ENCODE results near the gene METTL27.
A peak's percentile ranks its signal among the peaks of the same experiment; 100 is the strongest.
"Not testable (repeated sequence)": the region's sequence is repeated elsewhere in the genome, so short reads cannot be mapped to it uniquely, and the experiment has no call there.

The METTL27 gene, protein sequence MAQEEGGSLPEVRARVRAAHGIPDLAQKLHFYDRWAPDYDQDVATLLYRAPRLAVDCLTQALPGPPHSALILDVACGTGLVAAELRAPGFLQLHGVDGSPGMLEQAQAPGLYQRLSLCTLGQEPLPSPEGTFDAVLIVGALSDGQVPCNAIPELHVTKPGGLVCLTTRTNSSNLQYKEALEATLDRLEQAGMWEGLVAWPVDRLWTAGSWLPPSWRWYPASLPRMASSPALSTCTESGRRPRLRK

DNA sequence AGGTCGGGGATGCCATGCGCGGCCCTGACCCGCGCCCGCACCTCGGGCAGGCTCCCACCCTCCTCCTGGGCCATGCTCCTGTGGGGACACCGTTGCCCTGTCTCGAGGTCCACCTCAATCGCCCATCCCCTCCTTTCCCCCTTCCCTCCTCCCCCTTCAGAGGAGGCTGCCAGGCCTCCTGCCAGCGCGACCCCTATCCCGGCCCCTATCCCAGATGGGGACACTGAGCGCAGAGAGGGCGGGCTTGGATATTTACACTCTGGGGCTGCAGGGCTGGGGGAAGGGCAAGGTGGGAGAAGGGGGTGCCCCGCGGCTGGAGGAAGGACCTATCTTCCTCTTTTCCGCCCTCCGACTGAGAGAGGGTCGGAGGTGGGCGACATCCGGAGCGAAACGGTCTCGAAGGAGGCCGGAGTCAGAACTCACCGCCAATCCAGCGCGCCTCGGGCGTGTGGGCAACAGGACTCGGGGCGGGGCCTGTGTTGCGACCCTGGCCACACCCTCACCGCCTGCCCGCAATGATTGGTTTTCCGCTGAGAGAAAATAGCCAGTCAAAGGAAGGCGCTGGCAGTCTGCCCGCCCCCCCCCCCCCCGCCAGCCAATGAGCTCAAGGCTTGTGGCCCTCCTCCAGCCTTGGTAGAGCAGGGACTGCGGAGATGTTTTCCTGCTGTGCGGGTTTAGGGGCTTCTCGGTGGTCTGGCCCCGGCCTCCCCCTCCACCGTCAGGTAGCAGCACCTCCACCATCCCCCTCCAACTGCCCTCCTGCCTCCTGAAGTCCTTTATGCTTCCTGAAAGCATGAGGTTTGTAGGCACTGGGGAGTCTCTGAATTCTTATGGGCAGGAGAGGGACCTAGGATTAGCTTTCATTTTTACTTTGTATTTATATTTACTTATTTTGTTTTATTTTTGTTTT, at the start of gene METTL27:
Gene METTL27, minus strand, starts transcription at position 450 of the 910 bp plus-strand sequence. Its CDS starts 376 bp downstream, at position 74.
- peak; percentile 91 for DNase-seq

DNA sequence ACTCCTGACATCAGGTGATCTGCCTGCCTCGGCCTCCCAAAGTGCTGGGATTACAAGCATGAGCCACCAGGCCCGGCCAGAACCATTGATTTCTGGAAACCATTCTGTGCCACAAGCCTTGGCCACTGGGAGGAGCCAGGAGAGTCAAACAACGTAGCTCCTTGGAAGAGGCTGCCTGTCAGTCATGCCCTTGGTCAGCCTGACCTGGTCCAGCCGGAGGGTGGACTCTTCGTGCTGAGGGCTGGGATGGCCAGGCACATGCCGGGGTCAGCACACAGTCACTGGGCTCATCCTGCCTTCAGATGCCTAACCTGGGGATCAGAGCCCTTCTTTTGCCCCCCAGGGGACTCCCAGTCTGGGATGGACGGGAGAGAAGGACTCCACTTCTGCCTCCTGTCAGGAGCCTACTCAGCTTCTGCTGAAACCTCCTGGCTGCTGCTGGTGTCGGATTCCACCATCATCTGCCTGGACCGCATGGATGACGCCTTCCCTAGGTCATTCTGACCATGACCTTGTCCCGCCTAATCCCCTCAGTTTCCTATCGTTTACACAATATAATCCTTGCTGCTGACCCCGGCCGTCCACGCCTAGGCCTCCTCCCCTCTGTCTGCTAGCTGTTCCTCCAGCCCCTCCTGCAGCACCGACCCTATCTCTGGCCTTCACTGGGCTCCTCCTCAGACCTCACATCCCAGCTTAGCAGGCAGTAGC, 49.0 kb upstream of the METTL27 start:
- DNase-seq: no peak

DNA sequence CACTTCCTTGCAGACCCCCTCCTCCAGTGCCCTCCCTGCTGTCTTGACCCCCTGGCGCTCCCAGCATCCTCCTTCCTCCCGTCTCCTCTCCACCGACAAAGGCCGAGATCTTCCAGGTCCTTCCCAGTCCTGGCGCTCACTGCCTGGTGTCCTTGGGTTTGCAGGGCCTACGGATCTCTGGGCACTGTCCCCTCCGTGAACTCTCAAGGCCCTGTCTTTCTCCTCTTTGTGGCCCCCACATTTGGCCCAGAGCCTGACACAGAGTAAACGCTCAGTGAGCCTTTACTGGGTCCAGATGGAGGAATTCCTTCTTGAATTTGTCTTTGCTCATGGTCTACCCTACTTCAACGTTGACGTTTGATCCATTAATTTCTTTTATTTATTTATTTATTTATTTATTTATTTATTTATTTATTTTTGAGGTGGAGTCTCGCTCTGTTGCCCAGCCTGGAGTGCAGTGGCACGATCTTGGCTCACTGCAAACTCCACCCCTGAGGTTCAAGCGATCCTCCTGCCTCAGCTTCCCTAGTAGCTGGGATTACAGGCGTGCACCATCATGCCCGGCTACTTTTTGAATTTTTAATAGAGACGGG, 48.3 kb upstream of the METTL27 start:
- DNase-seq: no peak

DNA sequence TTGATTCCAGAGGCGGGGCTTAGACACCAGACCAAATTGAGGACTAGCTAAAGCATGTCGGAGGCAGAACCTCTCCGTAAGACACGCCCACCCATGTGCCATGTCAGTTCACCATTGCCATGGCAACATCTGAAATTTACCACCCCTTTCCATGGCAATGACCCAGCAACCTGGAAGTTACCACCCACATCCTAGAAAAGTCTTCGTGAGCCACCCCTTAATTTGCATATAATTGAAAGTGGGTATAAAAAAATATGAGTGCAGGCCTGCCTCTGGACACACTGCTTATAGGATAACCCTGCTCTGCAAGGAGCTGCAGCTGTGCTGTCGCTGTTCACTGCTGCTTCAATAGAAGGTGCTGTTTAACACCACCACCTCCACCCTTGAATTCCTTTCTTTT, 46.6 kb upstream of the METTL27 start:
- no peak for DNase-seq

DNA sequence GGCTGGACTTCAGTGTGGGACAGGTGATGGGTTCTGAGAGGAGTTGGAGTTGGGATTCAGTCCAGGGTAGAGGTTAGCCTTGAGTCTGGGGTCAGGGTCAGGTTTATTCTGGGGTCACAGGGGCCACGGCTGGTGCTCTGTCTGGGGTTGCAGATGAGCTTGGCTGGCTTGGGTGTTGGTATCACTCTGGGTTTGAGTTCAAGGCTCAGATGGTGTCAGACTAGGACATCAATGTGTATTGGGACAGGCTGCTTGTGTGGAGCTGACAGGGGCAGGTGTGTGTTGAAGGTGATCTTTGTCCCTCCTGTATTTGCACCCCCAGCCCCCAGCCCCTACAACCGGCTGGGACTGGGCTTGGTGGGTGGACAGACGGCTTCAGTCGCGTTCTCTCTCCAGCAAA, 45.4 kb upstream of the METTL27 start:
- DNase-seq: no peak

DNA sequence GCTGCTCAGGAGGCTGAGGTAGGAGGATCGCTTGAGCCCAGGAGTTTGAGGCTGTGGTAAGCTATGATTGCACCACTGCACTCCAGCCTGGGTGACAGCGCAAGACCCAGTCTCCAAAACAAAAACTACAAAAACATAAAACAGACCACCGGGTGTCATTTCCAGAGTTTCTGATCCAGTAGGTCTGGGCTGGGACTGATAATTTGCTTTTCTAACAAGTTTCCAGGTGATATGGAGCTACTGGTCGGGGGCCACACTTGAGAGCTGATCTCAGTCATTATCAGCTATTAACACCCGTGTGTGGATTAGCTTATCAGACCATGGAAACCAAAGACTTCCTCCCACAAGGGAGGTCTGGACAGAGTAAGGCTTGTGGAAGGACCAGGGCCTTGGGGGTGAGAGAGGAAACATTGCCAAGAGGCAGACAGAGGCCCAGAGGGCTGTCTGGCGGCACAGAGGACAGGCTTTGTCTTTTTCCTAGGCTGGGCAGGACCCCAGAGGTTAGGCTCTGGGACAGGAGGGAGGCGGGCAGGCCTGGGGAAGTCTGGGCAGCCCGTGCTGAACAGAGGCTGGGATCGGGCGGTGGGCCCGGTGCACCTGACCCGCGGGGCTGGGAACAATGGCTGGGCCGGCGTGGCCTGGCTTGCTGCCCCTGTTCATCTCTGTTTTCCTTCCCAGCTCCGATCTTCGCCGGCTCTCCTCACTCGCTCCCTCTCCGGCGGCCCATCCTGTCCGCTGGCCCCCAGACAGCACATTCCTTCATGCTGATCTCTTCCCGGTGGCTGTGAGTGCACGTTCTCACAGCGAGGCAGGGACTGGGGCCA, 43.9 kb upstream of the METTL27 start:
- DNase-seq: no peak

DNA sequence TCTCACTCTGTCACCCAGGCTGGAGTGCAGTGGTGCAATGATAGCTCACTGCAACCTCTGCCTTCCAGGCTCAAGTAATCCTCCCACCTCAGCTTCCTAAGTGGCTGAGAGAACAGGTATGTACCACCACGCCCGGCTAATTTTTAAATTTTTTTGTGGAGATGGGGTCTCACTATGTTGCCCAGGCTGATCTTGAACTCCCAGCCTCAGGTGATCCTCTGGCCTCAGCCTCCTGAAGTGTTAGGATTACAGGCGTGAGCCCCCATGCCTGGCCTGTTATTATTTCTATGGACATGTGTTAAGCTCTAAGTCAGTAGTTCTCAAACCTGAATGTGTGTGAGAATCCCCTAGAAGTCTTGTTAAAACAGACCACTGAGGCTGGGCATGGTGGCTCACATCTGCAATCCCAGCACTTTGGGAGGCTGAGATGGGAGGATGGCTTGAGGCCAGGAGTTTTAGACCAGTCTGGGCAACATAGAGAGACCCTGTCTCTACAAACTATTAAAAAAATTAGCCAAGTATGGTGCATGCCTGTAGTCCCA, 43.2 kb upstream of the METTL27 start:
- DNase-seq: no peak

DNA sequence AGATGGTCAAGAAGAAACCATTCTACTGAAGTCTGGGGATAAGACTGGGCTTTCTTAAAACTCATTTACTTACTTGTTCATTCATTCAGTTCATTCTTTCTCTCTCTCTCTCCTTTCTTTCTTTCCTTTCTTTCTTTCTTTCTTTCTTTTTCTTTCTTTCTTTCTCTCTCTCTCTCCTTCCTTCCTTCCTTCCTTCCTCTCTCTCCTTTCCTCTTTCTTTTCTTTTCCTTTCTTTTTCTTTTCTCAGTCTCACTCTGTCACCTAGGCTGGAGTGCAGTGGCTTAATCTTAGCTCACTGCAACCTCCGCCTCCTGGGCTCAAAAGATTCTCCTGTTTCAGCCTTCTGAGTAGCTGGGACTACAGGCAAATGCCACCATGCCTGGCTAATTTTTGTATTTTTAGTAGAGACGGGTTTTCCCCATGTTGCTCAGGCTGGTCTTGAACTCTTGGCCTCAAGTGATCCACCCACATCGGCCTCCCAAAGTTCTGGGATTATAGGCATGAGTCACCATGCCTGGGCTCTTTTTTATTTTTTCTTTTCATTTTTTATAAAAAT, 42.6 kb upstream of the METTL27 start:
- DNase-seq: not testable (repeated sequence)

DNA sequence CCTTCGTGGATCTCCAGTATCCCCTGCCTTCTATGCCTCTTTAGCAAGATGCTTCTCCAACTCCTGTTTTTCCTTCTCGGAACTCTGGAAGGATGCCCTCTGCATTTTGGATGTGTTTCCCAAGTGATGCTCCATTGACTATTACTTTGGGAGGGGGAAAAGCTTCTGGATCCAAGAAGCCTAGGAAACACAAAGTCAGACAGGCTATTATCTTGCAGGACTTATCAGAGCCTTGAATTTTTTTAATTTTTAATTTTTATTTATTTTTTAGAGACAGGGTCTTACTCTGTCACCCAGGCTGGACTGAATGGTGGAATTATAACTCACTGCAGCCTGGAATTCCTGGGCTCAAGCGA, 39.7 kb upstream of the METTL27 start:
- no peak for DNase-seq

DNA sequence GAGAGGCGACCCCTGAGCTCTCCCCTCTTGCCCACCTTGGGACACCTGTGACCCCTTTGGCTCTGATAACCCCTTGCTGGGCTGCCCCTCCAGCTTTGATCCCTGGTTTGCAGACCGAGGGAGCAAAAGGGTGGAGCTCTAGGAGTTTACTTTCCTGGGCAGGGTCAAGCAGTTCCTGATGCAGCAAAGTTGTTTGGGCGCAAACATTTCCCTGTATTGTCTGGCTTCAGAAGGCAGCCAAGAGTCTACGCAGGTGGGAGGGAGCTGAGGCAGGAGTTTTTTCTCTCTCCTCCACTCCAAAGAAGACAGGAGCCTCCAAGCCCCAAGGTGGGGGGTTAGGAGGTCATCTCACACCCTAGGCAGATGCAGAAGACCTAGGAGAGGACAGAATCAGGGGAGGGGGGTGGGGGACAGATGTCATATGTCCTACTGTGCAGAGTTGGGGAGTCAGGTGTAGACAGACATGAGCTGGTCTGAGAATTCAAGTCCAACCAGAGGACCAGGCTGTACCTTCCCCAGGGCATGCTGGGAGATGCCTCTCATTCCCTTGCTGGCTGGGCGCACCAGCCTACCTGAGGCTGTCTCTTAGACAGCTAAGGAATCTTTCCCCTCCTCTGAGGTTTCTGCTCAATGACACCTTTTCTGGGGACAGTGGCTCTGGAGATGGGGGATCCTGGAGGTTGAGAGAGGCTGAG, 39.2 kb upstream of the METTL27 start:
- no peak for DNase-seq

DNA sequence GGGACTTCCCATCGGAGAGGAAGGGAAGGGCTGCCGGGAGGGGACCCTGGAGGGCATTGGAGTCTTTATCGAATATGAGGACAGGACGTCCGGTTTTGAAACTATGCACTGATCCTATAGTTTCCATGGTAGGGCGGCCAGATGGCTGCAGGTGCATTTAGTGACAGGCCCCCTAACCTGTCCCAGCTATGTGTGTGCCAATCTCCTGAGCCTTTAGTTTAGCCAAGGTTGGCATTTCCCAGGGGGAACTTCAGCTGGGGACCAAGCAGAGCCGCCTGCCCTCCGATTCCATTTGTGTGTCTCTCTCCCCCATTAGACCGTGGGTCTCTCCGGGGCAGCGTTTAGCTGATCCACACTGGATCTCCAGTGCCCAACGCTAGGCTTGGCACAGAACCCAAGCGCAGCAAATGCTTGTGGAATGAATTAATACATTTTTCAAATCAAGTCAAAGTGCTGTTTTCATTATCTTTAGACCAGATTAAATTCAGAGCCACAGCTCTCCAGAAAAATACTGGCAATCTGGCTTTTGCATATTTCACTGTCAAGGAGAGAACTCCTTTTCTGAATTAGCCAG, 38.5 kb upstream of the METTL27 start:
- no peak for DNase-seq

DNA sequence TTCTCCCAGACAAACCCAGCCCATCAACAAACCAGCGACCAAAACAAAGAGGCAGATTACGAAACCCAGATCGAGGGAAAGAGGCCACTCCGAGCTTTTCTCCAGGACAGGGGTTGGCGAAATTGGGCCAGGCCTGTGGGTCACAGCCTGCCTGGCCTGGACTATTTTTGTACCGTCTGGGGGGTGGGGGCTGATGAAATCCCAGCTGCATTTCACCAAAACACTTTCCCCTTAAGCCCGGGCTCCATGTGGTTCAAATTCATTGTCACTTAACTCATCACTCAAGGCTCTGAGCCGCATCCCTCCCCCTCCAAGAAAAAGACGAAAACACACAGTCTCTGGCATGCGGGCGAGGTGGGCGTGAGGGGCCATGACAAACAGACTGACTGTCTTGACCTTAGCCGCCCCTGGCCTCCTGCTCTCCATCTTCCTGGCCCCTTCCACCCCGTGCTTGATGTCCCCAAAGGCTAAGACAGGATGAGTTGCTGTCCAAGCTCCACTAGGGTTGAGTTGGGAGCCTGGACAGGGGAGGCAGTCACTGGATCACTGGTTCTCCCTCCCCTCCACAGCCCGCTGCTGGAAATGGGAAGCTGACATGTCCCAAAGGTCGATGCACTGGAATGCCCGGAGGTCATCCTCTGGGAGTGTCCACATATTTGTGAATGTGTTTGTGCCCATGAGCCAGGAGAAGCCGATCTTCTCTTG, 37.8 kb upstream of the METTL27 start:
- no peak for DNase-seq

DNA sequence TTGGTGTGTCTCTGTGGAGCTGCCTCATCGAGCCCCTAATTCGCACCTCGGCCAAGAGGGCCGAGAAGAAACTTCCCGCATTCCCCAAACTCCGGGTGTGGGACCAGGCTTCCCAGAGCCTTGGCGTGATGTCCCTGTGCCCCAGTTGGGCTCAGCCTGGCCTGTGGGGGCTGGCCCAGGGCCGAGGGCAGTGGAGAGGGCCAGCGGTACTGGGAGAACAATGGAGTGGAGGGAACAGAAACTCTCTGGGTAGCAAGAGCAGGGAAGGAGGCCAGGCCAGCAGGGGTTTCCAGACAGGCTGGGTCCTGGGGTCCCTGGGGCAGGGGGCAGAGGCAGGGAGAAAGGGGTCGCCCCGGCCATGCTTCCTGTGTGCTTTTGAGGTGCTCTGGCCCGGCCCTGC, 34.7 kb upstream of the METTL27 start:
- no peak for DNase-seq

DNA sequence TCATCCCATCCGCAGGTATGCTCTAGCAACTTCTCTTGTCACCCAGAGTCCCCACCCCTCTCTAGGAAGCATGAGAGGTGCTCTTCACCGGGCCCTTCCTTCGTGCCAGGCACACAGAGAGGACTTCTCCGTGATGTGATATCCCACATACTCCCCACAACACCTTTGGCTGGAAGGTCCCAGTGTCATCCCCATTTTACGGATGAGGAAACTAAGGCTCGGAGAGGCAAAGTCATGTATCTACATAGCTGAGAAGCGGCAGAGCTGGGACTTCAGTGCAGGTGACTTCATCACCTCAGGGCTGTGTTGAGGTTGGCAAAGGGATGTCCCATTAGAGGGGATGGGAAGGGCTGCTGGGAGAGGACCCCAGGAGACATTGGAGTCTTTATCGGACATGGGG, 34.0 kb upstream of the METTL27 start:
- no peak for DNase-seq

DNA sequence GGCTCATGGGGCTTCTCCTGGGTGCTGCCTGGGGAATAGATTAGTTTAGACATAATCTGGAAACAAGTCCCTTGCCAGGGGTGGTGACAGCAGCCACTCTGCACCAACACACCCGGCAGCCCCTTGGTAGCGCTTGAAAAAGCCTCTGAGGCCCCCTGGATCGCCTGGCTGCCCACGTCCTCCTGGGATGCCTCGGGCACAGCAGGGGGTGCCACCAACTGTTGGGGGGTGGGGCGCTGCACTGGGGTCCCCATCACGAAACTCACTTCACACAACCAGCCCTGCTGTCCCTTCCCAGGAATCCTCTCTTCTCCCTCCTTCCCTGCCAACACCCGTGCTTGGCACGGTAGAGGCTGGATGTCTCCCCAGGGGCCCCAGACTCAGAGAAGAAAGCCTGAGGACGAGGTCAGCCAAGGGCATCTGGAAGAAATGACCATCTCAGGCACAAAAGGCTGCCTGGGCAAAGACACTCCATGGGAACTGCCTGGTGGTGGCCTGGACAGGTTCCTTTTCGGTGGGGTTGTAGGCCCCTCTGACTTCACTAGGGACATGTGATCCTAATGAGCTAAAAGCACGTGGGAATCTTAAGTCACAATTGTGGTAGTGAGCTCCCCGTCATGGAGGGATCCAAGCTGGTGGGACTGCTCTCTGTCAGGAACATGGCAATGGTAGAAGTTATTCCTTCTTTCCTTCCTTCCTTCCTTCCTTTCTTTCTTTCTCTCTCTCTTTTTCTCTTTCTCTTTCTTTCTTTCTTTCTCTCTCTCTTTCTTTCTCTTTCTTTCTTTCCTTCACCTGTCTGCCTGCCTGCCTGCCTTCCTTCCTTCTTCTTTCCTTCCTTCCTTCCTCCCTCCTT, 30.0 kb upstream of the METTL27 start:
- DNase-seq: no peak

DNA sequence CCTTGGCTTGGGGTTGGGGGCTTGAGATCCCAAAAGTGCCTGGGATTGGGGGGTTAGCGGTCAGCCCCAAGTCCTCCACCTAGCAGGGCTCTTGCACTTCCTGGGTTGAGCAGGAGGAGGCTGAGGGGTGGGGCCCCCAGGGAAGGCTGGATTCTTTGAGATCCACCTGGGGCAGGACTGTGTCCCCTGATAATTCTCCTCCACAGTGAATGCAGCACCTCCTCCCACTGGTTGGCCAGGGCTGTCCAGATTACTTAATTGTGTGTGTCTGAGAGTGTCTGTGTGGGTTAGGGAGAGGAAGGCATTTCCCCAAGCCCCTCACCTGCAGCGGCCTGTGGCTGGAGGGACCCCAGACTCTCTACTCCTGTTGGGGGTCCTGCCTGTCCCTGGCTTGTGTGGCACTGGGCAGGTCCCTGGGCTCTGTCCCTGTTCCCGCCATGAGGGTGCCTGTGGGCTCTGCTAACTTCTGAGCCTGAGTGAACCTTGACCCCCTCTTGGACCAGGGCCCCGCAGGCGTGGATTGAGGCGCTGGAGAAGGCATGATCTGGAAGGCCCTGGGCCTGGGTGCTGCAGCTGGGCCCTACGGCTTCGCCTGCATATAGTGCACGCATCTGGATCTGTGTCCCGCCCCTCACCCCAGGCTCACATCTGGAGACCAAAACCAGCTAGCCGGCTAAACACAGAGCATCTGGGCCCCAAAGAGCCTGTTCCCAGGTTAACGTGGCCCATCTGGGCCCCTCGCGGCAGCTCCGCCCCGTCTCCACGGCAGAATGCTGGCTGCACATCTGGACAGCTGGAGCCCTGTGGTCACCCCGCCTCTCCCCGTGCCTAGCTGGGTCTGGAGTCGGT, 29.1 kb upstream of the METTL27 start:
- DNase-seq: no peak

DNA sequence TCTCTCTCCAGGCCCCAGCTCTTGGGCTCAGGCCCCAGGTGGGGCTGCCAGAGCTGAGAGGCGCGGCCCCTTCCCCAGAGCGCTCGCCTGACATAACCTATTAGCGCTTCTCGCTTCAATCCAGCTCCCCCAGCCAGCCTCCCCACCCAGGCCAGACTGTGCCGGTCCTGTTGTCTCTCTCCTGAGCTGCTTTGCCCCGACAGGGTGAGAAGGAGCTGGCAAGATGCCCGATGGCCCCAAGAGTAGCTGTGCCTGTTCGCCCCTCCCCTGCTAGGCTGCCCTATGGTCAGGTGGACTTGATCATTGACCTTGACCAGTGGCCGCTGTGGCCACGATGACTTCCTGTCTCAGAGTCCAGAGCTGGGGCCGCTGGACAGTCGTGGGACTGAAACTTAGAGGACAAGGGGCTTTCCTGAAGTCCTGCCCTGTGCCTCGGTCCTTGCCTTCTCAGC, 27.8 kb upstream of the METTL27 start:
- DNase-seq: no peak
